Ovary (tissue), 3 donors: Measurements from ENCODE around the gene CBLIF.

Experiments
- POLR2A ChIP-seq: fragments of 450-650 bp; IDR thresholded peaks from one replicate; pipeline ENCODE4 v1.6.1; 2017; ENCODE audit warnings: antibody characterized with exemption, mild to moderate bottlenecking, moderate library complexity
- TF ChIP-seq, protein P1 (sequence below), 3 donors: fragments of 450-650 bp in 2 of 3; fragments of 200-600 bp in 1 of 3; IDR thresholded peaks; one replicate each; pipeline versions ENCODE4 v1.5.1 to v1.8.0; 2016 to 2022; ENCODE audit warnings: antibody characterized with exemption in 3 of 3, mild to moderate bottlenecking in 1 of 3
- donor health status: DM: no; HTN: no; CAD: no.

DNA sequence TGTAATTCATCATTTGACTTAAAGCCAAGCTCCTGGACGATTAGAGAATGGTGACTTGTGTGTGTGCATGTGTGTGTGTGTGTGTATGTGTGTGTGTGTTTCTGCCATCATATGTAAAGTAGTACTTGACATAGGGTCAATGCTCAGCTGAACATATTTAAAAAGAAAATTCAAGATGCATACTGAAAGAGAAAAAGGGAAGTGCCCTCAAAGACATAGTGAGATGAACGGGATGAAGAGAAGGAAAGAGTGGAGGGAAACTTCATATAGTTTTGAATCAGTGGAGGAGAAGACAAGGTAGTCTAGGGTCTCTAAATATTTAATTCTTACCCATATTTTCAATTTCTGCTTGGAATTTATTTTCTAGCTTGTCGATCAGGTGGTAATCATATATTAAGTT, 17.0 kb upstream of the CBLIF start:
- TF ChIP-seq, protein P1, sequence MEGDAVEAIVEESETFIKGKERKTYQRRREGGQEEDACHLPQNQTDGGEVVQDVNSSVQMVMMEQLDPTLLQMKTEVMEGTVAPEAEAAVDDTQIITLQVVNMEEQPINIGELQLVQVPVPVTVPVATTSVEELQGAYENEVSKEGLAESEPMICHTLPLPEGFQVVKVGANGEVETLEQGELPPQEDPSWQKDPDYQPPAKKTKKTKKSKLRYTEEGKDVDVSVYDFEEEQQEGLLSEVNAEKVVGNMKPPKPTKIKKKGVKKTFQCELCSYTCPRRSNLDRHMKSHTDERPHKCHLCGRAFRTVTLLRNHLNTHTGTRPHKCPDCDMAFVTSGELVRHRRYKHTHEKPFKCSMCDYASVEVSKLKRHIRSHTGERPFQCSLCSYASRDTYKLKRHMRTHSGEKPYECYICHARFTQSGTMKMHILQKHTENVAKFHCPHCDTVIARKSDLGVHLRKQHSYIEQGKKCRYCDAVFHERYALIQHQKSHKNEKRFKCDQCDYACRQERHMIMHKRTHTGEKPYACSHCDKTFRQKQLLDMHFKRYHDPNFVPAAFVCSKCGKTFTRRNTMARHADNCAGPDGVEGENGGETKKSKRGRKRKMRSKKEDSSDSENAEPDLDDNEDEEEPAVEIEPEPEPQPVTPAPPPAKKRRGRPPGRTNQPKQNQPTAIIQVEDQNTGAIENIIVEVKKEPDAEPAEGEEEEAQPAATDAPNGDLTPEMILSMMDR (IDR thresholded peaks at IDR 0.05) = no peak
- no peak for TF ChIP-seq POLR2A
